ENCODE measurements around the gene SMC2. TPM values are rescaled to one million over a fixed set of nuclear protein-coding genes. Genes with fewer than 3 reads are reported as not detected.

The SMC2 gene
- total RNA-seq, 1 donor from 2014 or later = 10.4 TPM

- no peaks in the 10 kb centered on the region for H3K36me3 ChIP-seq
- ATAC-seq (peak; percentile 87 to 88), DNase-seq (peak; percentile 44)
- intact Hi-C loops (cut with DNase I) = no loop called here
- no peak overlapping the region for H3K4me3 ChIP-seq
- TF ChIP-seq CTCF (IDR thresholded peaks at IDR 0.05) = no peak
- no peaks in the 10 kb centered on the region for H3K9me3 ChIP-seq
- no peak overlapping the region for H3K27ac ChIP-seq
- H3K27me3 ChIP-seq (ENCODE audit: low read depth) = no peaks in the 10 kb centered on the region
- peaks cover 10% of the 10 kb centered on the region for H3K4me1 ChIP-seq
These were observed 20.4 kb upstream of the SMC2 start for GRCh38 chr9:104073770-104074133.

- no peaks in the 10 kb centered on the region for H3K27me3 ChIP-seq (ENCODE audit: low read depth)
- intact Hi-C loops (cut with DNase I) = no loop called here
- H3K4me1 ChIP-seq = peaks cover 10% of the 10 kb centered on the region
- no peak for TF ChIP-seq CTCF (IDR thresholded peaks at IDR 0.05)
- H3K4me3 ChIP-seq = no peak overlapping the region
- H3K9me3 ChIP-seq = no peaks in the 10 kb centered on the region
- DNase-seq (no peak), ATAC-seq (peak; percentile 80 to 90)
- peak overlapping the region; percentile 33 for H3K27ac ChIP-seq
- no peaks in the 10 kb centered on the region for H3K36me3 ChIP-seq
These were observed 19.2 kb upstream of the SMC2 start for GRCh38 chr9:104074876-104075275.

- Histone ChIP-seq H3K4me3 (no peak overlapping the region), H3K9me3 (no peaks in the 10 kb centered on the region), H3K4me1 (peaks cover 10% of the 10 kb centered on the region), H3K27me3 (ENCODE audit: low read depth) (no peaks in the 10 kb centered on the region), H3K36me3 (no peaks in the 10 kb centered on the region), H3K27ac (peak overlapping the region; percentile 33)
- DNase-seq (no peak), ATAC-seq (peak; percentile 53 to 73)
- no peak for TF ChIP-seq CTCF (IDR thresholded peaks at IDR 0.05)
- intact Hi-C loops (cut with DNase I) = no loop called here
These were observed 18.0 kb upstream of the SMC2 start for GRCh38 chr9:104075801-104076753.

GRCh38 chr9:104078596-104078995, 15.5 kb upstream of the SMC2 start:
- Histone ChIP-seq H3K27ac (no peak overlapping the region), H3K27me3 (ENCODE audit: low read depth) (no peaks in the 10 kb centered on the region), H3K36me3 (no peaks in the 10 kb centered on the region), H3K4me3 (no peak overlapping the region), H3K4me1 (peaks cover 10% of the 10 kb centered on the region), H3K9me3 (no peaks in the 10 kb centered on the region)
- no peak for DNase-seq
- intact Hi-C loops (cut with DNase I) = no loop called here
- no peak for TF ChIP-seq CTCF (IDR thresholded peaks at IDR 0.05)
- ATAC-seq = no peak

GRCh38 chr9:104080983-104081382, 13.1 kb upstream of the SMC2 start:
- no peak for ATAC-seq

More at GRCh38 chr9:104080983-104081382, 13.1 kb upstream of the SMC2 start:
- Histone ChIP-seq H3K4me1 (peaks cover 2% of the 10 kb centered on the region), H3K27ac (no peak overlapping the region), H3K9me3 (no peaks in the 10 kb centered on the region), H3K27me3 (ENCODE audit: low read depth) (no peaks in the 10 kb centered on the region), H3K36me3 (no peaks in the 10 kb centered on the region), H3K4me3 (no peak overlapping the region)
- intact Hi-C loops (cut with DNase I) = no loop called here
- no peak for DNase-seq
- no peak for TF ChIP-seq CTCF (IDR thresholded peaks at IDR 0.05)
